Measurements from ENCODE around the gene SCPEP1. TPM values are rescaled to one million over a fixed set of nuclear protein-coding genes. Genes with fewer than 3 reads are reported as not detected.
"Not testable (repeated sequence)": the region's sequence is repeated elsewhere in the genome, so short reads cannot be mapped to it uniquely, and the experiment has no call there.

Gene SCPEP1, protein sequence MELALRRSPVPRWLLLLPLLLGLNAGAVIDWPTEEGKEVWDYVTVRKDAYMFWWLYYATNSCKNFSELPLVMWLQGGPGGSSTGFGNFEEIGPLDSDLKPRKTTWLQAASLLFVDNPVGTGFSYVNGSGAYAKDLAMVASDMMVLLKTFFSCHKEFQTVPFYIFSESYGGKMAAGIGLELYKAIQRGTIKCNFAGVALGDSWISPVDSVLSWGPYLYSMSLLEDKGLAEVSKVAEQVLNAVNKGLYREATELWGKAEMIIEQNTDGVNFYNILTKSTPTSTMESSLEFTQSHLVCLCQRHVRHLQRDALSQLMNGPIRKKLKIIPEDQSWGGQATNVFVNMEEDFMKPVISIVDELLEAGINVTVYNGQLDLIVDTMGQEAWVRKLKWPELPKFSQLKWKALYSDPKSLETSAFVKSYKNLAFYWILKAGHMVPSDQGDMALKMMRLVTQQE
- 10 to 100 TPM; 15.8 to 16.6 TPM for total RNA-seq

DNA sequence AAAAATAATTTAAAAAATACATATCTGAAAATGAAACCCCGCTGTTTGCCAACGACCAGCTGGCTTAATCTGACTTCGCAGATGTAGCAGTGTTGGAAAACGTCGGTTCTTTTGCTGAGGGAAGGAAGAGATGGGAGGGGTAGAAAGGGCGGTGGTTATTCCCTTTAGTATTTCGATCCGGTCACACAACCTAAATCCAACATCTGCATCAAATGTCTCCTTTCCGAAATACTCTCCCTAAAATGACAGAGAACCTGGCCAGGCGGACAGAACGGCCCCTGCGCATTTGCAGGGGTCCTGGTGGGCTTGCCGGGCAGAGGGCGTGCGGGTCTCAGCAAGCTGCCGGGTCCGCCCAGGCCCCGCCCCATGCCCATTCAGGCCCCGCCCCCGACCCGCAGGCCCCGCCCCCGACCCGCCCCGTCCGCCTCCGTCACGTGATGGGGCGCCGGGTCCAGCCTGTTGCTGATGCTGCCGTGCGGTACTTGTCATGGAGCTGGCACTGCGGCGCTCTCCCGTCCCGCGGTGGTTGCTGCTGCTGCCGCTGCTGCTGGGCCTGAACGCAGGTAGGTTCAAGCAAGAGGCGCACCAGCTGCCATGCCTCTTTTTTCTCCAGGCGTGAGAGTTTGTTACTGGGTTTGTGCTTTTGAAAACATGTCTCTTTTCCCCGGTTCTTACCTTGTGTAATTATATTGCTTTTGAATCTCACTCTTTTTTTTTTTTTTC is at the start of gene SCPEP1:
TSS of gene SCPEP1 (plus strand) at position 459 of the 723 bp plus-strand sequence. CDS start at position 488, 29 bp downstream.
- Mint-ChIP-seq H3K27me3 (peaks cover 26% of the 10 kb centered on the region), H3K36me3 (no peaks in the 10 kb centered on the region), H3K27ac (peak within 1 kb of the TSS; percentile 82), H3K4me3 (peak within 1 kb of the TSS; percentile 83), H3K9me3 (no peaks in the 10 kb centered on the region), H3K4me1 (peaks cover 19% of the 10 kb centered on the region)
- POLR2A ChIA-PET, result interaction anchor here (0.7 to 3.4 kb wide), 9 partner anchors 11 to 118 kb away, joined by 3 to 13 read pairs (median 4); partner anchors contain the start of genes AKAP1, COIL and TRIM25
- ATAC-seq (ENCODE audit: low read depth), result peak; percentile 94
- peak; percentile 81 for DNase-seq

DNA sequence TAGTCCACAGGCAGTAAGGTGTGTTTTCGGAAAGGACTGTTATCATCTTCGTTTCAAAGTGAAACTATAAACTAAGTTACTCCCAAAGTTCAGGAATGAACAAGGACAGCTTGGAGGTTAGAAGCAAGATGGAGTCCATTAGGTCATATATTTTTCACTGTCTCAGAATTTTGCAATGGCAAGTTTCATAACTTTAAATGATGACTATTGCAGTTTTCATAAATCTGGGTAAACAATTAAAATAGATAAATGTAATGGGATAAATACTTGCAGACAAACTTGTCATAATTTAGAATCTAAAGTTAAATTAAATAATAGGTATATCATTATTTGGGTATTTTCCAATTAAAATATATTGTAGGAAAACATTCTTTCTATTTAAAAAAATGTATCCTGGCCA is 49.3 kb upstream of the SCPEP1 start:
- Mint-ChIP-seq H3K4me3 (no peak overlapping the region), H3K27ac (no peak overlapping the region), H3K36me3 (peaks cover 10% of the 10 kb centered on the region), H3K27me3 (peaks cover 2% of the 10 kb centered on the region), H3K9me3 (peaks cover 19% of the 10 kb centered on the region), H3K4me1 (no peaks in the 10 kb centered on the region)
- POLR2A ChIA-PET, result no interaction called here
- ATAC-seq (ENCODE audit: low read depth) (no peak), DNase-seq (no peak)

DNA sequence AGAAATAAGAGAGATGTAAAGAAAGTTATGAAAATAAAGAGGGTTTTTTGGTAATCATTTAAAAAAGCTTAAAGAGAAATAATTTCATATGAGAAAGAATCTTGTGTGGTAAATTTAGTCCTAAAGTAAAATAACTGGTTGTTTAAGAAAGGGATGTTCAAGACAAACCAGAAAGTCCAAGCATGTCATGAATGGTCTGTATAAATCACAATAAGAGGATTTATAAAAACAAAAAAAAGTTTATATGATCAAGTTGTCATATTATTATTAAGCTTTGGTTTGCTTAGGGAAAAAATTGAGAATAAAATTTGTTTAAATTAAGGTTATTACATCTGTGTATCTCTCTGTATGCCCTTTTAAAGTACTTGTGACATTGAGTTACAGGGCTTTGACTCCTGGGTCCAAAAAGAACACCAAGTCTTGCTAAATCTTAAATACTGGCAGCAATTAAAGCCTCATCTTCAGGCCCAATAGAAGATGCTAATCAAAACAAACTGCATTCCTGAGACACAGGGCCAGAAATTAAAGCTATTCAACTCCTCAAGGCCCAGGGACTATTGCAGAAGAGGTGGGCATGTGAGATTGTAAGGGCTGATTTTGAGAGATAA is 48.5 kb upstream of the SCPEP1 start:
- H3K4me1 Mint-ChIP-seq, result peaks cover 6% of the 10 kb centered on the region
- peaks cover 17% of the 10 kb centered on the region for H3K36me3 Mint-ChIP-seq
- ATAC-seq (ENCODE audit: low read depth) (no peak), DNase-seq (no peak)
- H3K27me3 Mint-ChIP-seq, result peaks cover 2% of the 10 kb centered on the region
- POLR2A ChIA-PET, result no interaction called here
- no peak overlapping the region for H3K27ac Mint-ChIP-seq
- H3K9me3 Mint-ChIP-seq, result peaks cover 17% of the 10 kb centered on the region
- no peak overlapping the region for H3K4me3 Mint-ChIP-seq

DNA sequence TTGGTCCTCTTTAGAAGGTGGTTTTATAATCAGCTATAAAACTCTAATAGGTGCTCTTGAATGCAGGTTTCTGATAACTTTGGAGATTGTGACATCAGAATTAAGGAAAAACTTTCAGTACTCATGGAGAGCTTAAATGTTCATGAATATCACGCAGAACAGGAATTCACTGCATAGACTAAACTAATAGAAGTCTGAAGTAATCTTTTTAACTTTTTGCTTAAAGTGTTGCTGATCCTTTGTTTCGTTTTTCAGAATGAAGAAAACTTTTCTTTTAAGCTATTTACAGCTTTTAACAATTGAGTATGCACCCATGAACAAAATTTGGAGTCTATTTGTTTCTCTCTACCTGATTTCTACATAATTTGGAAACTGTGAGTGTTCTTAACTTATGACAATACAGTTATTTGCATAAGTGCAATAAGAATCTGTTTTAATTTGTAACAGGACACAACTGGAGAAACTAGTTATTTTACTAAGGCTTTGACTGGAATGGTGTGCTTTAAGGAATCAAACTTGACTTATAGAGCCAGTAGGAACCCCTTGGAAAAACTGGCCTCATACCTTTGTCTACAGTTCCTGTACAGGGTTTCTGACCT is 47.1 kb upstream of the SCPEP1 start:
- peaks cover 20% of the 10 kb centered on the region for H3K36me3 Mint-ChIP-seq
- peaks cover 8% of the 10 kb centered on the region for H3K4me1 Mint-ChIP-seq
- H3K4me3 Mint-ChIP-seq, result no peak overlapping the region
- no peaks in the 10 kb centered on the region for H3K27me3 Mint-ChIP-seq
- no peak for ATAC-seq (ENCODE audit: low read depth)
- POLR2A ChIA-PET, result no interaction called here
- no peak overlapping the region for H3K27ac Mint-ChIP-seq
- no peak for DNase-seq
- peaks cover 17% of the 10 kb centered on the region for H3K9me3 Mint-ChIP-seq

DNA sequence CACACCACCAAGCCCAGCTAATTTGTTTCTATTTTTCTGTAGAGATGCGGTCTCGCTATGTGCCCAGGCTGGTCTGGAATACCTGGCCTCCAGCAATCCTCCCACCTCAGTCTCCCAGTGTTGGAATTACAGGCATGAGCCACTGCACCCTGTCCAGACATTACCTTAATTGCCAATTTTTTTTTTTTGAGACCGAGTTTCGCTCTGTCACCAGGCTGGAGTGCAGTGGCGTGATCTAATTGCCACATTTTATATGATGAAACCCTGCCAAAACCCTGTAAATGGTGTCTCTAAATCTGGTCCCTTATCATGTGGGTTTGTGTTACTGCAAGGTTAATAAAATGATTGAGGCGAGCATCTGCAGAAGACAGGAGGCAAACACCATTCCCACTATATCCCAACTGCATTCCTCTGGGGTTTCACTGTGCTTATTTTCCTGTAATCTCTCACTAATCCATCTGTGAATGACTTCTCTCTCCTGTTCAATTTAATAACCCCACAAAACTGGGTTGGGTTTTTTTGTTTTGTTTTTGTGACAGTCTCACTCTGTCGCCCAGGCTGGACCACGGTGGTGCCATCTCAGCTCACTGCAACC is 44.7 kb upstream of the SCPEP1 start:
- POLR2A ChIA-PET, result no interaction called here
- H3K4me1 Mint-ChIP-seq, result peaks cover 18% of the 10 kb centered on the region
- no peak for DNase-seq
- no peak for ATAC-seq (ENCODE audit: low read depth)
- H3K4me3 Mint-ChIP-seq, result no peak overlapping the region
- peaks cover 32% of the 10 kb centered on the region for H3K36me3 Mint-ChIP-seq
- no peak overlapping the region for H3K27ac Mint-ChIP-seq
- no peaks in the 10 kb centered on the region for H3K27me3 Mint-ChIP-seq
- peaks cover 17% of the 10 kb centered on the region for H3K9me3 Mint-ChIP-seq

DNA sequence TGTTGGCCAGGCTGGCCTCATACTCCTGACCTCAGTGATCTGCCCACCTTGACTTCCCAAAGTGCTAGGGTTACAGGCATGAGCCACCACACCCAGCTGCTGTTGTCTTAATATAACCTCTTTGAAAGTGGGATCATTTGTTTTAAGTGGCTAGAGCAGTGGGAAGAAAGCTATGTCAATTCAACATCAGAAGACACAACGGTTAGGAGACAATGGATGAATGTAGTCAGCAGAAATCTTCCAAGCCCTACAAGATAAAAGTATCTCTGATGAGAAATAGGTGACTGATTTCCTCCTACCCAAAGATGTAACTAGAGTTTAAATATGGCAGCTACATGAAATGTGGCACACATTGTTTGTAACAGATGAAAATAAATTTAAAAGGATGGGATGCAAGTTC is 44.1 kb upstream of the SCPEP1 start:
- Mint-ChIP-seq H3K27ac (no peak overlapping the region), H3K9me3 (peaks cover 17% of the 10 kb centered on the region), H3K4me3 (no peak overlapping the region), H3K4me1 (peaks cover 20% of the 10 kb centered on the region), H3K27me3 (no peaks in the 10 kb centered on the region), H3K36me3 (peaks cover 34% of the 10 kb centered on the region)
- no peak for DNase-seq
- no peak for ATAC-seq (ENCODE audit: low read depth)
- POLR2A ChIA-PET, result no interaction called here

DNA sequence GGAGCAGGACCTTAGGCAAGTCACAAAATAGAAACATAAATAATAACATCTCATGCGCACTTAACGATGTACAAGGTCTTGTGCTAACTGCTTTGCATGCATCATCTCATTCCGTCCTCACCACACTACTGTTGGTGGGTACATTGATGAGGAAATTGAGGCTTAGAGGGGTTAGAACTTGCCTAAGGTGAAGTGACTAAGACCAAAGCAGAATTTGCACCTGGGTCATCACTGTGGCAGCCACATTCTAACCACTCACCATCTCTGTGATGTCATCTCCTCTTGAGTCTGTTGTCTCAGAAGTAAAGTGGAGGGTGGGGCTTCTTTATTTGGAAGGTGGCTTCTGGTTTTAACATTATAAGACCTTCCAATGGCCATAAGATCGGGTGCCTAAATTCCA is 43.7 kb upstream of the SCPEP1 start:
- H3K9me3 Mint-ChIP-seq, result peaks cover 17% of the 10 kb centered on the region
- DNase-seq (no peak), ATAC-seq (ENCODE audit: low read depth) (peak; percentile 92)
- no peak overlapping the region for H3K4me3 Mint-ChIP-seq
- peaks cover 20% of the 10 kb centered on the region for H3K4me1 Mint-ChIP-seq
- POLR2A ChIA-PET, result no interaction called here
- peak overlapping the region; percentile 25 for H3K27ac Mint-ChIP-seq
- H3K27me3 Mint-ChIP-seq, result no peaks in the 10 kb centered on the region
- peaks cover 34% of the 10 kb centered on the region for H3K36me3 Mint-ChIP-seq

DNA sequence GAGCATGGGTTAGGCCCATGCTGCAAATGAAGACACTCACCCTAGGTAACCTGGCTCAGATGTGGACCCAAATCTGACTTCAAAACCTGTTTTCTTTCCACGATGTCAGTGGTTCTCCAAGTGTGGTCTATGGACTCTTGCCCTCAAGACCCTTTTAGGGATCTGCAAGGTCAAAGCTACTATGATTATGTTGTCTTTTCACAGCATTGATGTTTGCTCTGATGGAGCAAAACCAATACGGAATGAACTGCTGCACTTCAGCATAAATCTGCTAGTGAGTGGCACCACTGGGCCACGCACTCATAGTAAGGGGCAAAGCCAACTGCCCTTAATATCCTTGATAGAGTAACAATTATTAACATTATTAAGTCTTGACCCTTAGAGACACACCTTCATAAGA is 42.5 kb upstream of the SCPEP1 start:
- H3K27ac Mint-ChIP-seq, result no peak overlapping the region
- ATAC-seq (ENCODE audit: low read depth) (no peak), DNase-seq (no peak)
- peaks cover 39% of the 10 kb centered on the region for H3K36me3 Mint-ChIP-seq
- POLR2A ChIA-PET, result interaction anchor here (1.8 to 2.0 kb wide), 2 partner anchors 21 to 116 kb away, joined by 4 read pairs; partner anchors contain the start of gene TRIM25
- no peaks in the 10 kb centered on the region for H3K27me3 Mint-ChIP-seq
- H3K4me3 Mint-ChIP-seq, result no peak overlapping the region
- H3K9me3 Mint-ChIP-seq, result peaks cover 14% of the 10 kb centered on the region
- peaks cover 22% of the 10 kb centered on the region for H3K4me1 Mint-ChIP-seq

DNA sequence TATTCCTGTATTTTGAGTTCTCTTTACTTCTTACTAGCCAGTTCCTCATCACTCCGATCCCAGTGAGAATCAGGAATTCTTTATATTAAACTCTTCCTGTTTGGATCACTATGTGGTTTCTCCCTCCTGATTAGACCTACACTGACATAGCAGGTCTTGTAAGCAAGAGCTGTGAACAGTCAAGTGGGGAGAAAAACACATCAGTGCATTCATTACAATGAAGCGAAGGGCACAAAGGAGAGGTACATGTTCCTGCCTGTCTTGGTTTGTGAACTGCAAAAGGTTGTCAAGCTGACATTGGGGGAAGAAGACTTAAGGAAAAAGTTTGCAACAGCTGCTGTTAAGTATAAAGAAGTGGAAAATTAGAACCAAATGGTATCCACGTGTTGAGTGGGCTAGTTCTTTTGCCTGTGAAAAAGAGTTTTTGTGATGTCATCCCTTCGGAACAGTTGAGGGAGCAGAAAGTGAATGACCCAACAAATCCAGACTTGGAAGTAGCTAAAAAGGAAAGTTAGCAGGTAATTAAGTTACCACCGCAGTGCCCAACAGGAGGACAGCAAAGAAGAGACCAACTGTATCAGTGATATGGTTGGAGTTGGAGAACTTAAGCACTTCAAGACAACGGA is 41.1 kb upstream of the SCPEP1 start:
- peaks cover 39% of the 10 kb centered on the region for H3K36me3 Mint-ChIP-seq
- H3K9me3 Mint-ChIP-seq, result peaks cover 7% of the 10 kb centered on the region
- H3K4me1 Mint-ChIP-seq, result peaks cover 22% of the 10 kb centered on the region
- ATAC-seq (ENCODE audit: low read depth) (no peak), DNase-seq (no peak)
- no peak overlapping the region for H3K4me3 Mint-ChIP-seq
- POLR2A ChIA-PET, result interaction anchor here (0.7 to 2.0 kb wide), 3 partner anchors 23 to 117 kb away, joined by 4 read pairs; partner anchors contain the start of gene TRIM25
- no peak overlapping the region for H3K27ac Mint-ChIP-seq
- H3K27me3 Mint-ChIP-seq, result no peaks in the 10 kb centered on the region

DNA sequence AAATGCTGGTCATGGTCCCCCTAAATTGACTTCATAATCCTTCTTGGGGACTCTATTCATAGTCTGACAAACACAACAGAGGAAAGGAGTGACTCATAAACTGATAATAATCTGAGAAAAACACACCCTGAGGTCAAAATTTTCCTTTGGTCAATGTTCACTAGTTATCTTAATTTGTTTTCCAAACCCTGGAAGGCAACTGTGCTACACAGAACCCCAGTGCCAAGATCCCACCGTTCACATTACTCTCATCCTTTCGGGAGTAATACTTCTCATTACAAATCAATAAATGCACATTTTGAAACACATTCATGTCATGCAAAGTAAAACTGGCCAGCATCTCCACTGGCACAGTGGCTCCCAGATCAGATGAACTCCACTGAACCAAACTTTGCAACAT is 40.2 kb upstream of the SCPEP1 start:
- peaks cover 35% of the 10 kb centered on the region for H3K36me3 Mint-ChIP-seq
- peaks cover 22% of the 10 kb centered on the region for H3K4me1 Mint-ChIP-seq
- ATAC-seq (ENCODE audit: low read depth), result no peak
- no peak overlapping the region for H3K4me3 Mint-ChIP-seq
- peaks cover 3% of the 10 kb centered on the region for H3K9me3 Mint-ChIP-seq
- no peak for DNase-seq
- no peaks in the 10 kb centered on the region for H3K27me3 Mint-ChIP-seq
- H3K27ac Mint-ChIP-seq, result no peak overlapping the region
- POLR2A ChIA-PET, result no interaction called here

DNA sequence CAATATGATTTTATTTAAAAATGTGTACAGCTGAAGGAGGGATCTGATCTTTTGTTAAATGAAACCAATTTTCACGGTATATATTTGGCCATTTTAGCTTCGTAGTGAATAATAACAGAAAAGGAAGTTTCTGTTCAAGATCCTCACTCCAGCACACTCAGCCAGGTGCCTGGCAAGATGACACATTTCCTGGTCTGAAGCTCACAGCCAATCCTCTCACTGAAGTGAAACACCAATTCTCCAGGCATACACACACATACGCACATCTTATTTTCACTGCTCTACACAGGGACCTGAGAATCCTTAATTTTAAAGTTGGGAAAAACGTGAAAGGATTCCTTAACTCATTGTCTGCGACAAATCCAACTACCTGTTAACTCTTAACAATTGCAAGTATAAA is 39.7 kb upstream of the SCPEP1 start:
- H3K4me3 Mint-ChIP-seq; H3K27ac Mint-ChIP-seq; ATAC-seq (ENCODE audit: low read depth); POLR2A ChIA-PET; H3K27me3 Mint-ChIP-seq; DNase-seq; H3K9me3 Mint-ChIP-seq: not testable (repeated sequence)
- peaks cover 22% of the 10 kb centered on the region for H3K4me1 Mint-ChIP-seq
- H3K36me3 Mint-ChIP-seq, result peaks cover 33% of the 10 kb centered on the region

DNA sequence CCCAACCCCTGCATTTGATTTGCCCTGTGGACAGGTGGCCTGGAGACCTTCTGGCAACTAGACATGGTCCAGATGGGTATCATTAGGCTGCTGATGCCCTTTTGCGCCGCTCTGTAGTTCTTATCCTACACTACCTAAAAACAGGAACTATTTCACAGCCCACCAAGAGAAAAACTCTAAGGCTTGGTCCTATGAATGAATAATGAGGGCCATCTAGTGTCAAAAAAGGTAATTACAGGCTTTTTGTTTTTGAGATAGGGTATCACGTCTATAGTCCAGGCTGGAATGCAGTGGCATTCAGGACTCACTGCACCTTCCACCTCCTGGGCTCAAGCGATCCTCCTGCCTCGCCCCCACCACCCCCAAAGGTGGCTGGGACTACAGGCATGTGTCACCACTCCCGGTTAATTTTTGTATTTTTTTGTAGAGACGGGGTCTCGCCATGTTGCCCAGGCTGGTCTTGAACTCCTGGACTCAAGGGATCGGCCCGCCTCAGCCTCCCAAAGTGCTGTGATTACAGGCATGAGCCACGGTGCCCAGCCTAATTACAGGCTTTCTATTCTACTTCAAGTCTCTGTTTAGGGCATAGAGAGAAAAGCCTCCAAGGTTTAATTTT is 38.0 kb upstream of the SCPEP1 start:
- peaks cover 23% of the 10 kb centered on the region for H3K36me3 Mint-ChIP-seq
- peaks cover 14% of the 10 kb centered on the region for H3K4me1 Mint-ChIP-seq
- no peak for DNase-seq
- H3K27ac Mint-ChIP-seq, result no peak overlapping the region
- H3K9me3 Mint-ChIP-seq, result no peaks in the 10 kb centered on the region
- ATAC-seq (ENCODE audit: low read depth), result peak; percentile 54
- no peak overlapping the region for H3K4me3 Mint-ChIP-seq
- POLR2A ChIA-PET, result interaction anchor here (2.0 kb wide), 1 partner anchor 26 kb away, joined by 10 read pairs; the partner anchor contains the start of gene TRIM25
- H3K27me3 Mint-ChIP-seq, result no peaks in the 10 kb centered on the region
